Suprapubic skin (tissue), 4 donors: ENCODE results near the gene CNGA4. TPM values are rescaled to one million over a fixed set of nuclear protein-coding genes. Genes with fewer than 3 reads are reported as not detected.

ENCODE experiments used
- DNase-seq, 2 donors: peaks; one replicate each; pipeline ENCODE4 v3.0.0-alpha.2; 2019; ENCODE audit warnings: low spot score in 2 of 2
- H3K27ac ChIP-seq: fragments of 200-600 bp; sonication (generic); one replicate; pipeline ENCODE4 v1.5.1; 2019
- H3K27me3 ChIP-seq: fragments of 200-600 bp; sonication (generic); one replicate; pipeline ENCODE4 v1.5.1; 2019
- H3K36me3 ChIP-seq: fragments of 200-600 bp; sonication (generic); one replicate; pipeline ENCODE4 v1.5.1; 2019
- H3K4me1 ChIP-seq: fragments of 200-600 bp; sonication (generic); one replicate; pipeline ENCODE4 v1.5.1; 2019
- H3K4me3 ChIP-seq: fragments of 200-600 bp; sonication (generic); one replicate; pipeline ENCODE4 v1.5.1; 2019; ENCODE audit warnings: mild to moderate bottlenecking
- H3K9me3 ChIP-seq: fragments of 200-600 bp; sonication (generic); one replicate; pipeline ENCODE4 v1.5.1; 2019
- CTCF ChIP-seq, 2 donors: fragments of 200-600 bp in 1 of 2; fragments of 450-650 bp in 1 of 2; sonication (generic) in 1 of 2; IDR thresholded peaks; one replicate each; pipeline ENCODE4 v1.5.1; 2016 to 2019; ENCODE audit warnings: antibody characterized with exemption in 2 of 2, mild to moderate bottlenecking in 1 of 2, moderate library complexity in 1 of 2
- EP300 ChIP-seq: sonication (generic); formaldehyde crosslinking; IDR thresholded peaks from one replicate; pipeline ENCODE4 v1.6.1; 2017; ENCODE audit warnings: antibody characterized with exemption
- POLR2A ChIP-seq, 2 donors: fragments of 450-650 bp; IDR thresholded peaks; one replicate each; pipeline ENCODE4 v1.6.1; 2017; ENCODE audit warnings: antibody characterized with exemption in 2 of 2, mild to moderate bottlenecking in 2 of 2, moderate library complexity in 2 of 2
- POLR2AphosphoS5 ChIP-seq, 3 donors: sonication (generic); formaldehyde crosslinking; IDR thresholded peaks; one replicate each; pipeline ENCODE4 v1.6.1; 2017; ENCODE audit warnings: antibody characterized with exemption in 3 of 3
- WGBS: methylation state at CpG from one replicate; pipeline ENCODE4 v1.1.5; 2018; 5-methylcytosine and 5-hydroxymethylcytosine counted together
- total RNA-seq, 4 donors: library from RNA; depleted of rRNA; stranded (reverse); fragments of >200 nt; gene quantifications; one replicate each; pipeline ENCODE4 v1.1.0, GENCODE V29; 2016

The CNGA4 gene
- total RNA-seq, 4 donors from 2014 or later, result not detected

GRCh38 chr11:6205366-6205765 is 33.5 kb upstream of the CNGA4 start, which contains the start of gene C11orf42:
C11orf42 (plus strand) TSS chr11:6205557; CDS start chr11:6205616, 59 bp downstream.
- Histone ChIP-seq H3K36me3 (peaks cover 53% of the 10 kb centered on the region), H3K27me3 (no peaks in the 10 kb centered on the region), H3K27ac (no peak within 1 kb of the TSS), H3K9me3 (no peaks in the 10 kb centered on the region), H3K4me3 (no peak within 1 kb of the TSS), H3K4me1 (peaks cover 4% of the 10 kb centered on the region)
- no peak for TF ChIP-seq CTCF (IDR thresholded peaks at IDR 0.05)
- no peak for TF ChIP-seq POLR2A (IDR thresholded peaks at IDR 0.05)
- TF ChIP-seq POLR2AphosphoS5 (IDR thresholded peaks at IDR 0.05), result no peak
- no peak for TF ChIP-seq EP300
- no peak for DNase-seq
- 71% methylated on average over 1 of the region's 1 CpG for WGBS

- H3K4me3 ChIP-seq, result no peak overlapping the region
- no peak for DNase-seq
Measured at GRCh38 chr11:6206456-6207180, 32.3 kb upstream of the CNGA4 start.

GRCh38 chr11:6209801-6210200 is 29.1 kb upstream of the CNGA4 start:
- no peak for TF ChIP-seq POLR2AphosphoS5 (IDR thresholded peaks at IDR 0.05)
- no peaks in the 10 kb centered on the region for H3K27me3 ChIP-seq
- WGBS, result 97% methylated on average over 12 of the region's 12 CpGs
- H3K4me1 ChIP-seq, result no peaks in the 10 kb centered on the region
- H3K27ac ChIP-seq, result no peak overlapping the region
- H3K9me3 ChIP-seq, result no peaks in the 10 kb centered on the region
- H3K4me3 ChIP-seq, result no peak overlapping the region
- DNase-seq, result no peak
- peaks cover 93% of the 10 kb centered on the region for H3K36me3 ChIP-seq

More at GRCh38 chr11:6206456-6207180, 32.3 kb upstream of the CNGA4 start:
- WGBS, result 86% methylated on average over 3 of the region's 3 CpGs
- Histone ChIP-seq H3K36me3 (peaks cover 65% of the 10 kb centered on the region), H3K27ac (no peak overlapping the region), H3K4me1 (peaks cover under 1% of the 10 kb centered on the region), H3K27me3 (no peaks in the 10 kb centered on the region), H3K9me3 (no peaks in the 10 kb centered on the region)
- TF ChIP-seq POLR2AphosphoS5 (IDR thresholded peaks at IDR 0.05) (no peak), POLR2A (IDR thresholded peaks at IDR 0.05) (no peak), EP300 (no peak), CTCF (IDR thresholded peaks at IDR 0.05) (no peak)

- Histone ChIP-seq H3K27ac (no peak overlapping the region), H3K27me3 (no peaks in the 10 kb centered on the region), H3K4me3 (no peak overlapping the region), H3K4me1 (no peaks in the 10 kb centered on the region), H3K9me3 (no peaks in the 10 kb centered on the region), H3K36me3 (peaks cover 92% of the 10 kb centered on the region)
- DNase-seq, result no peak
- 98% methylated on average over 7 of the region's 9 CpGs for WGBS
- no peak for TF ChIP-seq EP300
- no peak for TF ChIP-seq CTCF (IDR thresholded peaks at IDR 0.05)
- no peak for TF ChIP-seq POLR2AphosphoS5 (IDR thresholded peaks at IDR 0.05)
- no peak for TF ChIP-seq POLR2A (IDR thresholded peaks at IDR 0.05)
Measured at GRCh38 chr11:6210274-6210955, 28.5 kb upstream of the CNGA4 start.

GRCh38 chr11:6214530-6214929 is 24.4 kb upstream of the CNGA4 start:
- Histone ChIP-seq H3K9me3 (no peaks in the 10 kb centered on the region), H3K4me3 (no peak overlapping the region), H3K4me1 (peaks cover 8% of the 10 kb centered on the region), H3K36me3 (peaks cover 86% of the 10 kb centered on the region), H3K27me3 (no peaks in the 10 kb centered on the region), H3K27ac (no peak overlapping the region)
- 97% methylated on average over 9 of the region's 10 CpGs for WGBS
- TF ChIP-seq POLR2AphosphoS5 (IDR thresholded peaks at IDR 0.05) (no peak), EP300 (no peak), CTCF (IDR thresholded peaks at IDR 0.05) (no peak), POLR2A (IDR thresholded peaks at IDR 0.05) (no peak)
- no peak for DNase-seq
